ENCODE results near the gene ANKRD33. TPM values are rescaled to one million over a fixed set of nuclear protein-coding genes. Genes with fewer than 3 reads are reported as not detected.

ANKRD33 gene, protein sequence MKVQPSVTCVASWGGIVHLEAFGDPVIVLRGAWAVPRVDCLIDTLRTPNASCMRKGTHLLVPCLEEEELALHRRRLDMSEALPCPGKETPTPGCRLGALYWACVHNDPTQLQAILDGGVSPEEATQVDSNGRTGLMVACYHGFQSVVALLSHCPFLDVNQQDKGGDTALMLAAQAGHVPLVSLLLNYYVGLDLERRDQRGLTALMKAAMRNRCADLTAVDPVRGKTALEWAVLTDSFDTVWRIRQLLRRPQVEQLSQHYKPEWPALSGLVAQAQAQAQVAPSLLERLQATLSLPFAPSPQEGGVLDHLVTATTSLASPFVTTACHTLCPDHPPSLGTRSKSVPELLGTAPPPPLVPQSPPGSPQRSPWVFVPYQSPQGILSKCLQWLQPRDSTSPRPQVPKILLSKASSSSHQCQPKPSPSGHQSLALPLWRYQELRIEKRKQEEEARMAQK
- total RNA-seq = not detected
- long read RNA-seq = 0 reads

DNA sequence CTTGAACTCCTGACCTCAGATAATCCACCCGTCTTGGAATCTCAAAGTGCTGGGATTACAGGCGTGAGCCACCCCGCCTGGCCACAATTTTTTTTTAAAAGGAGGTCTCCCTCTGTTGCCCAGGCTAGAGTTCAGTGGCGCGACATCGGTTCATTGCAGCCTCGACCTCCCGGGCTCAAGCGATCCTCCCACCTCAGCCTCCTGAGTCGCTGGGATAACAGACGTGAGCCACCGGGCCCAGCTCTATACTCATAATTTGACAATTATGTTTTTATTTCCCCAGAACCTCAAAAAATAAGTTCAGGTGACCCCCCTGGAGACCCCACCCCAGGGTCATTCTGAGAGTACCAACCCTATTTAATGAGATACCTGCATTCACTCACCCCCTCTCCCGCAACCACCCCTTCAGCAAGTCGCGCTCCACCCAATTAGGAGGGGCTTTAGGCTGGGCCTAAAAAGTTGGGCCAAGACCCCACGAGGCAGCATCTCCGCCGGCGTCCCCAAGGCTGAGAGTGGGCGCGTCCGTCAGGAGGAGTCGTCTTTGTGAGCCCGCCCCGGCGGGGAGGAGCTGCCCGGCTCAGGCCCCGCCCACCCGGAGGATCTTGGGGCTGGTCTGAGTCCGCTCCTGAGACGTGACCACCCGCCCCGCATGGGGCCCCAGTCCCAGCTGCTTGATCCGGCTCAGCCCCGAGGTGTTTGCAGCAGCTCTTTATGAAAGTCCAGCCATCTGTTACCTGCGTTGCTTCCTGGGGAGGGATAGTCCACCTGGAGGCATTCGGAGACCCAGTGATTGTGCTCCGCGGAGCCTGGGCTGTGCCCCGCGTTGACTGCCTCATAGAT lies at the start of gene ANKRD33:
Gene ANKRD33, plus strand, starts transcription at position 628 of the 840 bp plus-strand sequence. Its CDS starts 84 bp downstream, at position 712.
- peak; percentile 63 for DNase-seq
- intact Hi-C loops (cut with micrococcal nuclease) = no loop called here
- peak; percentile 7 for ATAC-seq

DNA sequence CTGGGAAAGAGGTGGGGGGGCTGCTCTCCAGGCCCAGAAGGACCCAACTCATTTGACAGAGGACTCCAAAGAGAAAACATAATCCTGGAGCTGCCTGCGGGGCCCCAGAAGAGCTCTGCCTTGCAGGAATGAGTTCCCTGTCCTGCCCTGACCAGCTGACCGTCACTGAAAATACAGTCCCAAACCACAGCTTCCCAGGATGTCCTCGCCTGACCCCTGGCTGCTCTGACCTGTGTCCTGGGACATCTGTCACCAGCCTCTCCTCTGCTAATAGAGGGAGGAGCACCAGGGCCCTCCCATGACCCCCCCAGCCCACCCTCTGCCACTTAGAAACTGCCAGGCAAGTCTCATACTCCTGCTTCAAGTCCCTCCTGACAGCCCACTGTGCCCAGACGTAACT lies 49.1 kb upstream of the ANKRD33 start:
- intact Hi-C loops (cut with micrococcal nuclease) = no loop called here
- ATAC-seq = peak; percentile 58
- DNase-seq = no peak

DNA sequence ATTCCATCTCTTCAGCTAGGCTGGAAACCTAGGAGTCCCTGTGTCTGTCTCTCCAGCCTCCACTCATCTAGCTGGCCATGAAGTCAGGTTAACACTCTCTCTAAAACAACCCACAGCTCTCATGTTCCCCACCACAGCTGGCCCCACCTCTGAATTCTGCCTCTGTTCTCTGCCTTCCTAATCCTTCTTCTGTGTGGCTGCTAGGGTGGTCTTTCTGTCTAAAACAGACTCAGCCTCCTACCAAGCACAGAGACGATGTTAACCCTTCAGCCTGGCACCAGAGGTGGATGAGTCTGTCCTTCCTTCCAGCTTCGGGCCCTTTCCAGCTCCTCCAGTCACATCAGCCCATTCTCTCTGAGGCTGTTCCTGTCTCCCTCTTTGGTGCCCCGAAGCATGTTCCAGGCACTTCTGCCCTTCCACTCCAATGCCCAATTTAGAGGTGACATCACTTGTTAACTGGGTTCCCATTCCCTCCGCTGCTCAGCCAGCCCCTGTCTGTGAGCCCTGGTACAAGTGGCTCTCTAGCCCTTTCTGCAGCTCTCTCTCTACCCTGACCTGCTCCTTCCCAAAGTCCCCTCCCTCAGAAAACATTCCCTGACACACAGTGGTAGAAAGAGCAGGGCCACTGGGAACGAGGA lies 48.5 kb upstream of the ANKRD33 start:
- ATAC-seq (peak; percentile 85), DNase-seq (no peak)
- intact Hi-C loops (cut with micrococcal nuclease) = no loop called here

DNA sequence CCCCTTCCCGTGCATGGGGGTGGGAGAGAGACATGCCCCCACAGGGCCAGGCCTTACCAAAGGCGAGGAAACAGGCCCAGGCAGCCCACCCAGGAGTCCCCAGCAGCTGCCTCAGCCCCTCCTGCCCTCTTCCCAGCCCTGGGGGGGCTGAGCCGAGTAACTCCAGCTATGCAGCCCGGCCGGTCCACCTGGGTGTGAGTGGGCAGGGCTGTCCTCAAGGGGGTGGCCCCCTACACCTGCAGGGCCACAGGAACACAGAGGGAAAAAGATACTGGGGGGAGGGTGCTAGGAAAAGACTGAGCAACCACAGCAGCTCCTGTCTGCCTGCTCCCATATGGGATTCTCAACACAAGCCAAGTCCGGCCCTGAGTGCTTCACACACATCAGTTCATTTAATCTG lies 46.9 kb upstream of the ANKRD33 start:
- ATAC-seq (no peak), DNase-seq (no peak)
- intact Hi-C loops (cut with micrococcal nuclease) = no loop called here

DNA sequence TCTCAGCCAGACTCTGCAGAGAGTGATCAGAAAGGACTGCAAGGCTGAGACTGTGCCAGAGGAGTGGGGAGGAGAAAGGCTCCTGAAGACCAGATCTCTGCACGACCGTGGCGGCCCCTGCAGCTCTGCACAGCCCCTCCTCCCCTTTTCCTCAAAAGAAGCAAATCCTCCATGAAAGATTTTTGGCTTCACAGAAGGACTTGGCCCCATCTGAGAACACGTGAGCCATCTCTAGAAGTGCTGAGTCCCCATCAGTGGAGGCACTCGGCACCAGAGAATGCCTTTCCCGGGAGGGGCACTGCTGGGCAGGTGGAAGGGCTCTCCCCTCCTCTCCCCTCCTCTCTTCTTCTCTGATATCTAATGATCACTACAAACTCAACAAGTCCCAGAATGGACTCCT lies 46.2 kb upstream of the ANKRD33 start:
- intact Hi-C loops (cut with micrococcal nuclease) = no loop called here
- DNase-seq (no peak), ATAC-seq (no peak)

DNA sequence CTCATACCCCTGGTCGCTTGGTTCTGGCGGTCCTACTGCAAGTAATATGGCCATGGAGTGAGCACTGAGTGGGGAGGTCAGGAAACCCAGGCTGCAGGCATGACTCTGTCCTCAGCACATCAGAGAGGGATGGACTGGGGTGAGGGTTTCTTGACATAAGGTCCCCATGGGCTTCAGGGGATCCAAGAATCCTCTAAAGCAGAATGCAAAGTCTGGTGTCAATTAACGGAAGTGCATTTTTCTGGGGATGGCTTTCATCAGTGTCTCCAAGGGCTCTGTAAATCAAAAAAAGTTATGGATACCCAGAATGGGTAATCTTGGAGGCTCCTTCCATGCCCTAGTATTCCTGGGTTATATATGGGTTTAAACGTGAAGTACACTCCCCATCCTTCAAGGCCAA lies 43.0 kb upstream of the ANKRD33 start:
- no peak for ATAC-seq
- intact Hi-C loops (cut with micrococcal nuclease) = no loop called here

DNA sequence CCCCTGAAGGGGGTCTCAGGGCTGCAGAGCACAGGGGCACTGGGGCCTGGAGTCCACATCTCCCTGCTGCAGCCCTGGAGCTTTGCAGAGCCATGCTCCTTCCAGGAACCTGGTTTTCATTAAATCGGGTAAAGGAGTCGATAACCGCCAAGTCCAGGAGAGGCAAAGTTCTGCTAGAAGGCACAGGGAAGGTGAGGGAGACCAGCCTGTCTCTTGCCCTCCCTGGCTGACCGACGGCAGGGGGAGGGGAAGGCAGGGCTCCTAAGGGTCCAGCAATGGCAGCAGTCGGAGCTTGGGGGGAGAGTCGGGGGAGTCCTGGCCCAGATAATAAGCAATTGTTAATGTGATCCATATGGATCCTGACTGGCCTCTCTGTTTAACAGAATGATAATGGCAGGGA lies 42.4 kb upstream of the ANKRD33 start:
- DNase-seq (no peak), ATAC-seq (no peak)
- intact Hi-C loops (cut with micrococcal nuclease) = no loop called here

More for the DNA sequence above, 43.0 kb upstream of the ANKRD33 start:
- no peak for DNase-seq

DNA sequence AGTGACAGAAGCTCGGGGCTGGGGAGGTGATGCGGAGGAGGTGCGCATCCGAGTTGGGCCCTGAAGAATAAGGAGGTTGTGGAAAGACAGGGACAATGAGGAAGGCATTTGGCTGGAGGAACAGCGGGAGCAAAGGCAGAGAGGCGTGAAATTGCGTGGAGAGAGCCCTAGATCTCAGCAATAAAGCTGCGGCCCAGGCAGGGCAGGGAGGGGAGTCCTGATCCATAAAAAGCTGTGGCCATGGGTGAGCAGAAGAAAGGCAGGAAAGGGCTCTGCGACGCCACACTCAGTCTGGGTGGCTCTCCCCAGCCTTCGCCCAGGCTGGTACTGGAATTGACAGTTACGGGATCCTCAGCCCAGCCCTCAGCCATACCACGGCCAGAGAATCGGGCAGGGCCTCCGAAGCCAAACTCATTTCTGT lies 41.6 kb upstream of the ANKRD33 start:
- intact Hi-C loops (cut with micrococcal nuclease) = no loop called here
- no peak for DNase-seq
- ATAC-seq = no peak

DNA sequence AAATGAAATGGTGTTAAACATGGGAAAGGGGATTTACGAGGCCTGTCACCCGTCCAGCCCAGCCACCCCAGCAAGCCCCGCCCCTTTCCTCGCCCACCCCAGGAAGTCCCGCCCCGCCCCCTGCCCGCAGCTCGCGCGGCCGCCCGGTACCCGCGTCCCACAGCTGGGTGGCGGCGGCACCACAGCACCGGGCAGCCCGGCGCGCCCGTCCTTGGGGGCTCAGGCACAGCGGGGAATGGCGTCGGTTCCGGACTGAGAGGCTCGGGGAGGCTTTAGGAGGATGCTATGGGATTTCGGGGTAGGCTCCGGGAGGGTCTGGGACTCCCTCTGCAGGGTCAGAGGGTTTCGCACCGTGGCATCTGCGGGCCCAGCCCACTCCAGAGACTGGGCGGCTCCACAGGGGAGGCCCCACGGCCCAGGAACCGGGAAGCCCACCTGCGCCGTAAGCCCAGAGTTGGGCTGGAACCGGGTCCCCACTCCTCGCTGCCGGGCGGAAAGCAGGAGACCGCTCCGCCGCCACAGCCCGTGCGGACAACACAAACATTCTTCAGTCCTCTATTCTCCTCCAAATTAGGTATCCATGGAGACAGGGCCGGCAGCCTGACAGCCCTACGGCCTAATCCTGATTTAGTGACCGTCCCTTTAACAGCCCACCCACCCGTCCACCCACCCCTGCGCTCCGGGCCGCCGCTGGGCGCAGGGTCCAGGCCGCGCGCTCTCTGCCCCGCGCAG lies 40.8 kb upstream of the ANKRD33 start:
- DNase-seq (peak; percentile 74), ATAC-seq (peak; percentile 66)

DNA sequence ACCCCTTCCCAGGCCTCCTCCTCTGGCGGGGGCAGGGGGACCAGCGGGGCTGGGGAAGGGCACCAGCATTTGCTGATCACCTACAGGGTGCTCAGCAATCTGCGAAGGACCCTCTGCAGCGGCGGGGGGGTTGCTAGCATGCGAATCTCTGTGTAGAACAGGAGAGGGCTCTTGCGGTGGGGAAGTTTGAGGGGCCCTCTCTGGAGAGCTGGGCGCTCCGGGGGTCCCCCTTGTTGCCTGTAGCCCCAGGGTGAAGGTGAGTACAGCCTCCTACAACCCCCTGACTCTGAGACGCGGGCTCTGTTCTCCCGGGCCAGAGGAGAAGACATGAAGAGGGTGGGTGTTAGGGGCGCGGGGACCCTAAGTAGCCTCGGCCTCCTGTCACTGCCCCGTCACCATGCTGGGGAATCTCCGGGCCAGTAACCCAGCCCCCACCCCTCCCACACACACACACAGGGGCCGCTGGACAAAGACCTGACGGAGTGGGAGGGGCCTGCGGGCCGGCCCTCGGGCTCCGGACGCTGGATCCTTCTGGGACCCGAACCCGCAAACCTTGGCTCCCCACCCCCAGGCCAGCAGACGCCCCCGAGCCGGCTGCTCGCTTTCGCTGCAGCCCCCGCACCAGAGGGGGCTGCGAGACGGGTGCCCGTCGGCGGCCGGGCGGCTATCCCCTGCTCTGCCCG lies 40.1 kb upstream of the ANKRD33 start:
- DNase-seq (peak; percentile 55), ATAC-seq (peak; percentile 51)
- intact Hi-C loops (cut with micrococcal nuclease) = no loop called here

More for the DNA sequence above, 40.8 kb upstream of the ANKRD33 start:
- intact Hi-C loops (cut with micrococcal nuclease) = no loop called here

DNA sequence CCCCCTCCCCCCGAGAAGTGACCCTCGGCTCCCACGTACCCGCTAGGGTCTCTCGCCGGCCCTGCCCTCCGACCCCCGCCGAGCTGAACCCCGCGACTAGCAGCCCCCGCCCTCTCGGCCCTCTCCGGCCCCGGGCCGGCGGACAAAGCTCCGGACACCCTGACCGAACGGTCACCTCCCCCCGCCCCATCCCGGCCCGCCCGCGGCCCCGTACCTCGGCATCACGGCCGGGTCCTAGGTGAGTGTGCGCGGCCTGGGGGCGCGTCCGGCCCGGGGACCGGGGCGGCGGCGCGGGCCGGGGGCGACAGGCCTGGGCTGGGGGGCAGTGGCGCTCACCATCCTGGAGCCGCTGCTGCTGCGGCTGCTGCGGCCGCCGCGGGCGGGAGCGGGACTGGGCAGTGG lies 39.6 kb upstream of the ANKRD33 start, which contains the start of gene FIGNL2:
Gene FIGNL2, minus strand, starts transcription at position 393 of the 402 bp plus-strand sequence. CDS start 26,305 bp downstream, outside the sequence.
- no peak for ATAC-seq

DNA sequence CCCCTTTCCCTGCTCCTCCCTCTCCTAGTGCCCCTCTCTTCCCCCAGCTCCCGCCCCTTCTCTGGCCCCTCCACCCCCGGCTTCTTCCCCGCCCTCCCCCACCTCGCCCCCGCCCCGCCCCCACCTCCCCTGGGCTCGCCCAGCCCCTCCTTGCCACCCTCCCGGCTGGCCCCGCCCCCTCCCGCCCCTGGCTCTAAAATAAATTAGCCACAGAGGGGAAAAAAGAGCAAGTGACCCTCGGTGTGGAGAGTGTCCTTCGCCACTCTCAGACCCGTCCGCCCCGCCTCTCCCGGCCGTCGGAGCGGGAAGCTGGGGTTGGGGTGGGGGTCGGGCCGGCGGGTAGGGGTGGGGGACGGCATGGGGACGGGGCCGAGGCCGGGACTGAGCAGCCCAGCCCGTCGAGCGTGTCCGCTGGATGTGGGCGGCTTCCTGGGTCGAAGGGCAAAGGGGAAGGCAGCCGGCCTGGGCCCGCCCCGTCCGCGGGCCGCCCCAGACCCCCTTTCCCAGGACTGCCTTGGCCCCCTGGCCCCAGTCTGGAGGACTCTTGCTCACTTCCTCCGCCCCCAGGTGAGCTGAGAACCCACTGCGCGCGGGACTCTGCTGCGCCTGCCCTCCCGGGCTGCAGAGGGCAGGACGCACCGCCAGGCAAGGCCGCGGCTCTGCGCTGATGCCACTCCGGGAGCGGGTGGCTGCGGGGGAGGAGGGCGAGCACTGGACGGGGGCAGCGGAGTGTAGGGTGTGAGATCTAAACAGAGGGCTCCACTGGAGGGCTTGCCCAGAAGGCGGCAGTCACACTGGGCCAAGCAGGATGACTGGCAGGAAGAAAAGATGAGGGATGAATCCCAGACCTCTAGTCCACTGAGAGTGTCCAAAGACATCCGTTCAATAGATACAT lies 38.8 kb upstream of the ANKRD33 start:
- intact Hi-C loops (cut with micrococcal nuclease) = no loop called here
- no peak for DNase-seq
- no peak for ATAC-seq

More for the DNA sequence above, 39.6 kb upstream of the ANKRD33 start, which contains the start of gene FIGNL2:
- intact Hi-C loops (cut with micrococcal nuclease) = no loop called here
- DNase-seq = no peak

DNA sequence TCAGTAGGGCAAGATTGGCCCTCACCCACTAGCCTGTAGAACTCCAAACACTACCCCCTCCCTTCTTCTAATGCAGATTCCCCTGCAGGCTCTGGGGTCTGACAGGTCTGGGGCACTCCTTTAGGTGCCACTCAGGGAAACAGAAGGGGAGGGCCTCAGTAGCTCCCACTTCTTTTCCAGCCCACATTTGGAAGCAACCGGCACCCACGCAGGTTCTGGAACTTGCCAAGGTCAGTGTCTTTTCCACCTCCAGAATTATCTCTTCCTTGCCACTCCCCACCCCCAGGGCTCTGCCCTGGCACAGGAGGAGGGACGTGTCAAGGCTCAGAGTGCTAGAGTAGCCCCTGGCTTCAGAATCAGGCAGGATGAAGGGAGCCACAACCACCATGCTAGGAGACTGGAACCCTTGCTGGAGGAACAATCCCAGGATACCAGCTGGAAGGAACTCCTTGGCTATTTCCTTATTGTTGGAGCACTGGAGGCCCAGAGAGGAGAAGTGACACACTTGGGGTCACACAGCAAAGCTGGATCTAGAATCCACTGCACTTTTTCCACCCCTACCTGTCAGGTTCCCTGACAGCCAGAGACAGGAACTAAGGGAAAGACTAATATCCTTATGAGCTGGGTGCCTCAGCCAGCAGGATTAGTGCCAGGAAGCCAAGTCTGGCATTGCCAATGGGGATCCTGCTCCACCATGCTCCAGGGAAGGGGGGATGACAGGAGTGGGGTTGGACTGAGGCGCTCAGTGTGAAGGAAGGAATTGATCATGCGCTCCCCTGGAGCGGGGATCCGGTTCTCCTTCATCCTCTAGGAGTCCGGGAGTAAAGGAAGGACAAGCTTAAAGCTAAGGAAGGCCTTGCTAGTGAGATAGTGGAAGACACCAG lies 37.6 kb upstream of the ANKRD33 start:
- intact Hi-C loops (cut with micrococcal nuclease) = no loop called here
- no peak for ATAC-seq

DNA sequence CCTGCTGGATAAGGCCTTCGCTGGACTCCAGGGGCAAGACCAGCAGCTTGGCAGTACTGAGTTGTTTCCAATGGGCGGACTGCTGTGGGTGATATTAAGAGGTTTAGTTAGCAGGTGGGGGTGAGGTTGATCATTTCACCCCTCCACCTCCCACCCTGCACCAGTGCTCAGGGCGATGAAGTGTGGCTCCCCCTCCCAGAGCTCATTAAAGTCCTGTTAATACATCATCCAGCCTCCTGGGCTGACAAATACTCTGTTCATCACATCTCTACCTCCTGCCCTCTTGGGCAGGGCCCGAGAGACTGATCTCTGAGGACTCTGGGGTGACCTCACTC lies 37.0 kb upstream of the ANKRD33 start:
- ATAC-seq (no peak), DNase-seq (no peak)
- intact Hi-C loops (cut with micrococcal nuclease) = no loop called here

More for the DNA sequence above, 37.6 kb upstream of the ANKRD33 start:
- DNase-seq = no peak

DNA sequence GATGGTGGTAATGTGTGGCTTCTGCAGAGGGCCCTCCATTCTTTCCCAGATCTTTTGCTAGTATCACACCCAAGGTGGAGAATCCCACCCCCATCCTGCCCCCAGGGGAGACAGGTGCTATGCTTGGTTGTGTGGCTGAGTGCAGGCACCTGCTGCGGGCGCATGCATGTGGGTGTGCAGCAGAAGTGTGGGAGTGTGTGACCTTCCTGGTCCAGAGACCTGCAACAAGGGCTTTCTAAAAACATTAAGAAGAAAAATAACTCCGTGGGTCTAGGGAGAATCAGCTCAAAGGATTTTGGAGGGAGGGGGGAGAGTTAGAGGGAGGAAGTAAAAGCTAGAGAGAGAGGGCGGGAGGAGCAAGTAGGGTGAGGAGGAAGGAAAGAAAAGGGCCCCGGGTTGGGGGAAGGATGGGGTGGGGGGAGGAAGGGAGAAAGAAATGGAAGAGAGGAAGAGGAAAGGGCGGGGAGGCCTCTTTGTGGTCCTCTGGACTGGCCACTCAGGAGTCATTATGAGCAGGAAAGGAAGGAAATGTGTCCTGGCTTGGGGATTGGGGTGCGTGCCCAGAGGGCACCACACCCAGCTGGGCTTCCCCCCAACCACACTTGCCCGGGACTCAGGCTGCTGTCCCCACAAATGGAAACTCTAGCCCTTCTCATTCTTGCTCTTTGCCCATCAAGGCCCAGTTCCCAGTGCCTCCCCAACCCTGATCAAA lies 36.3 kb upstream of the ANKRD33 start:
- DNase-seq (no peak), ATAC-seq (peak; percentile 44)

More for the DNA sequence above, 36.3 kb upstream of the ANKRD33 start:
- intact Hi-C loops (cut with micrococcal nuclease) = no loop called here

All from left ventricle myocardium superior (tissue), 1 donor.